Heart left ventricle (tissue), 16 donors: ENCODE data around the gene ANXA2. TPM values are rescaled to one million over a fixed set of nuclear protein-coding genes. Genes with fewer than 3 reads are reported as not detected.

Experiments
- ATAC-seq, 4 donors: fragments of 200-7000 bp; cut with Tn5 transposase; one replicate each; pipeline ENCODE4 v1.9.1; 2020 to 2022; ENCODE audit warnings: moderate library complexity in 4 of 4, mild to moderate bottlenecking in 3 of 4, moderate number of reproducible peaks in 1 of 4
- DNase-seq, 5 donors: peaks; one replicate each; pipeline ENCODE4 v3.0.0-alpha.2; 2020
- H3K27ac ChIP-seq, 12 donors: fragments of 200-600 bp; sonication (generic) in 4 of 12; one replicate each; pipeline versions ENCODE4 v1.5.0 to v1.8.0; 2016 to 2022; ENCODE audit warnings: mild to moderate bottlenecking in 2 of 12
- H3K27me3 ChIP-seq, 9 donors: fragments of 200-600 bp; sonication (generic) in 2 of 9; one replicate each; pipeline versions ENCODE4 v1.5.1 to v1.8.0; 2016 to 2022; ENCODE audit warnings: mild to moderate bottlenecking in 3 of 9
- H3K36me3 ChIP-seq, 9 donors: fragments of 200-600 bp; sonication (generic) in 2 of 9; one replicate each; pipeline versions ENCODE4 v1.5.0 to v1.8.0; 2018 to 2022; ENCODE audit warnings: mild to moderate bottlenecking in 2 of 9
- H3K4me1 ChIP-seq, 12 donors: fragments of 200-600 bp; sonication (generic) in 4 of 12; one replicate each; pipeline versions ENCODE4 v1.5.0 to v1.8.0; 2016 to 2022; ENCODE audit warnings: mild to moderate bottlenecking in 3 of 12
- H3K4me3 ChIP-seq, 12 donors: fragments of 200-600 bp; sonication (generic) in 4 of 12; one replicate each; pipeline versions ENCODE4 v1.5.0 to v1.8.0; 2017 to 2022; ENCODE audit warnings: mild to moderate bottlenecking in 9 of 12, moderate library complexity in 4 of 12
- H3K9me3 ChIP-seq, 12 donors: fragments of 200-600 bp; sonication (generic) in 4 of 12; one replicate each; pipeline versions ENCODE4 v1.5.0 to v1.8.0; 2016 to 2022; ENCODE audit warnings: mild to moderate bottlenecking in 1 of 12
- POLR2A ChIP-seq, 2 donors: fragments of 450-650 bp; IDR thresholded peaks; one replicate each; pipeline ENCODE4 v1.6.1; 2017; ENCODE audit warnings: antibody characterized with exemption in 2 of 2, mild to moderate bottlenecking in 2 of 2, moderate library complexity in 2 of 2
- WGBS, 4 donors: extraction: QIAGEN DNeasy Blood & Tissue Kit in 2 of 4; methylation state at CpG; one replicate each; pipeline versions ENCODE4 v1.1.5 to v1.1.7; 2013 to 2018; 5-methylcytosine and 5-hydroxymethylcytosine counted together
- intact Hi-C, 10 donors: fragments of 100-400 bp; cut with DNase I; formaldehyde crosslinking; loops; one replicate each; pipeline versions ENCODE4 v1.11.1 to v1.14.2; 2022
- polyA plus RNA-seq, 2 donors: library from polyadenylated mRNA; stranded (reverse); fragments of 200-250 nt; gene quantifications; one replicate each; pipeline ENCODE4 v1.2.3, GENCODE V29; 2013
- total RNA-seq, 9 donors: library from RNA; depleted of rRNA in 2 of 9; stranded (reverse); fragments of >200 nt in 2 of 9; fragmentation: NEBNext Ultra II Directional in 3 of 9; extraction: Animal tissue kit (Norgen Biotek cat#: 25700) in 3 of 9; gene quantifications; one replicate each; pipeline versions ENCODE4 v1.1.0 to v1.2.4, GENCODE V29; 2016 to 2023
- TF ChIP-seq, protein P1 (sequence below), 12 donors: fragments of 200-600 bp; sonication (generic) in 4 of 12; IDR thresholded peaks; one replicate each; pipeline versions ENCODE4 v1.5.0 to v1.8.0; 2018 to 2022; ENCODE audit warnings: antibody characterized with exemption in 12 of 12, mild to moderate bottlenecking in 5 of 12
- donor health status: ischemic (EF 13 %, LVEDD 7.1; RV severe dilation, severe dysfunction).
- donor health status: healthy with polysubstance abuse.
- donor health status: DM: no; HTN: yes; CAD: no.
- donor health status: DM: no; HTN: no; CAD: no.
- donor health status: ischemic (EF 25% LVEDD 6.9; RV normal size, moderate dysfunction).
- donor health status: ischemic (EF 25% LVEDD 5.7; RV mildly dilated, moderate dysfunction).
- donor health status: healthy.
- donor health status: DM: yes; HTN: yes; CAD: no.
- donor health status: ischemic (EF 35%, LVEDD 5.7; RV mildly dilated, moderate dysfunction).
- donor health status: nonischemic (EF 11% LVEDD 7.7; RV severe dilation, severe dysfunction).
- donor health status: DM: yes; HTN: yes; CAD: no.
- donor health status: PGD.
- donor health status: ischemic (EF 29% LVEDD 5.4; RV normal size, mild dysfunction).
- donor health status: nonischemic (EF 23%, LVEDD 6.1; RV moderate dilation, normal function).

Gene ANXA2
- total and polyA plus RNA-seq, 11 donors, result 106 to 547 (median 207) TPM

DNA sequence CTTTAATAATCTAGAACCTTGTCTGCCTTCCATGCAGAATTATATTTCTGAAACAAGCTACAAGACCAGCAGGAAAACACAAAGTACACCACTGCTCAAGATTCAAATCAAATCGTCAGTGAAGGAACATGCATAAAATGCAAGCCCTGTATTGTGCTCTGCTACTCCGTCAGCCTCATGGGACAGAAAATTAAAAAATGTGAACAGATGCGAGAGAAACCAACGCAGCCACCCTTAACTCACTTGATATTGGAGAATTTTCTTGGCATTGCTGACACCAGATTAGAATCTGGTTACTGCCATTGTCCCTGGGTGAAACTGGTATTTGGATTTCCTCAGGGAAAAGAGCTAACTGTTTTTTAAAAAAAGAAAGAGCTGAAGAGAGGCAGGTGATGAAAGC lies 23.6 kb downstream of the ANXA2 start:
- Histone ChIP-seq H3K4me1 (peaks cover 4 to 96% (median 74%) of the 10 kb centered on the region in 12 donors), H3K9me3 (no peaks in the 10 kb centered on the region), H3K4me3 (no peak overlapping the region), H3K36me3 (peaks cover 0 to 96% (median 38%) of the 10 kb centered on the region in 9 donors), H3K27ac (peak overlapping the region; percentile 3 to 92 (median 78)), H3K27me3 (no peaks in the 10 kb centered on the region)
- no peak for ATAC-seq
- no peak for TF ChIP-seq POLR2A (IDR thresholded peaks at IDR 0.05)
- intact Hi-C loops, result no loop called here
- 45 to 61% (median 53%) methylated on average over 4 of the region's 4 CpGs for WGBS, 4 donors
- no peak for DNase-seq

DNA sequence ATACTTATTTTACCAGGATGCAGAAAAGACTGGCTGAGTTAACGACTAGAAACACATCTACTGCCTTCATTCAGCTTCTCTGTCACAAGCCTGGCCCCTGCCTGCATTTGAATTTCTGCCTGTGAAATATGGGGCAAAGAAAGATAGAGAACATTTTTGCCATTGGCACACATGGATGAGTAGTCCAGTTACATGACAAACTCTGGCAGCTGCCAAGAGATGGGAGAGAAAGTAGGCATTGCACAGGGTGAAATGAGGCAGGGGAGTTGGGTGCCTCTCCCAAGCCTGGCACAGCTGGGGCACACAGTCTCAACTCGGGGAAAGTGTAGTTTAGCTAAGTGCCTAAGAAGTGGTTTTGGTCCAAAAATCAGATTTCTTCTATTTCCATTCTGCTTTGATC lies 24.0 kb downstream of the ANXA2 start:
- WGBS, 4 donors, result 71 to 79% (median 75%) methylated on average over 2 of the region's 2 CpGs
- TF ChIP-seq POLR2A (IDR thresholded peaks at IDR 0.05), result no peak
- TF ChIP-seq, protein P1, sequence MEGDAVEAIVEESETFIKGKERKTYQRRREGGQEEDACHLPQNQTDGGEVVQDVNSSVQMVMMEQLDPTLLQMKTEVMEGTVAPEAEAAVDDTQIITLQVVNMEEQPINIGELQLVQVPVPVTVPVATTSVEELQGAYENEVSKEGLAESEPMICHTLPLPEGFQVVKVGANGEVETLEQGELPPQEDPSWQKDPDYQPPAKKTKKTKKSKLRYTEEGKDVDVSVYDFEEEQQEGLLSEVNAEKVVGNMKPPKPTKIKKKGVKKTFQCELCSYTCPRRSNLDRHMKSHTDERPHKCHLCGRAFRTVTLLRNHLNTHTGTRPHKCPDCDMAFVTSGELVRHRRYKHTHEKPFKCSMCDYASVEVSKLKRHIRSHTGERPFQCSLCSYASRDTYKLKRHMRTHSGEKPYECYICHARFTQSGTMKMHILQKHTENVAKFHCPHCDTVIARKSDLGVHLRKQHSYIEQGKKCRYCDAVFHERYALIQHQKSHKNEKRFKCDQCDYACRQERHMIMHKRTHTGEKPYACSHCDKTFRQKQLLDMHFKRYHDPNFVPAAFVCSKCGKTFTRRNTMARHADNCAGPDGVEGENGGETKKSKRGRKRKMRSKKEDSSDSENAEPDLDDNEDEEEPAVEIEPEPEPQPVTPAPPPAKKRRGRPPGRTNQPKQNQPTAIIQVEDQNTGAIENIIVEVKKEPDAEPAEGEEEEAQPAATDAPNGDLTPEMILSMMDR (IDR thresholded peaks at IDR 0.05), result no peak
- DNase-seq, result no peak
- Histone ChIP-seq H3K36me3 (peaks cover 0 to 97% (median 38%) of the 10 kb centered on the region in 9 donors), H3K4me1 (peaks cover 4 to 96% (median 75%) of the 10 kb centered on the region in 12 donors), H3K27me3 (no peaks in the 10 kb centered on the region), H3K9me3 (no peaks in the 10 kb centered on the region), H3K27ac (peak overlapping the region in 11 of 12 donors; percentile 66 to 92 (median 80)), H3K4me3 (no peak overlapping the region)
- no peak for ATAC-seq
- intact Hi-C loops, result no loop called here

DNA sequence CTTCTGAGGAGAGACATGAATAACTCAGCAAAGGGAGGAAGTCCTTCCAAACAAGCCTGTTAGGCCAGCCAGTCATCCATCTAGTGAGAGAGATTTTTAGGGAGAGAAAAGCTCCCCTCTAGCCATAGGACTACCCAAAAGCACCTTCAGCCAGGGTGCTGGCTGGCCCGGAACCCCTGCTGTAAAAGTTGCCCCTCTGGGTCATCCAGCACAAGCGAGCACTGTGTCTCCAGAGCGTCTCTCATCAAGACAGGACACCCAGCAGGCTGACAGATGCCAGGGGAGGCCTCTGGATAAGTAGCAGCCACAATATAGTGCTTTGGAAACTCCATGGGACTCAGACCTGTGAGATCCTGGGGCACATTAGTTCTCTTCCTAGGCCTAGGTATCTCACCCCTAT lies 24.5 kb downstream of the ANXA2 start:
- 83 to 94% (median 91%) methylated on average over 3 of the region's 3 CpGs for WGBS, 4 donors
- no peak overlapping the region for H3K4me3 ChIP-seq
- DNase-seq (no peak), ATAC-seq (no peak)
- H3K27me3 ChIP-seq, result no peaks in the 10 kb centered on the region
- H3K4me1 ChIP-seq, result peaks cover 4 to 94% (median 75%) of the 10 kb centered on the region in 12 donors
- intact Hi-C loops, result no loop called here
- H3K36me3 ChIP-seq, result peaks cover 0 to 97% (median 39%) of the 10 kb centered on the region in 9 donors
- H3K9me3 ChIP-seq, result no peaks in the 10 kb centered on the region
- peak overlapping the region; percentile 66 to 92 (median 80) for H3K27ac ChIP-seq
- TF ChIP-seq, protein P1 (IDR thresholded peaks at IDR 0.05), result no peak
- TF ChIP-seq POLR2A (IDR thresholded peaks at IDR 0.05), result no peak

DNA sequence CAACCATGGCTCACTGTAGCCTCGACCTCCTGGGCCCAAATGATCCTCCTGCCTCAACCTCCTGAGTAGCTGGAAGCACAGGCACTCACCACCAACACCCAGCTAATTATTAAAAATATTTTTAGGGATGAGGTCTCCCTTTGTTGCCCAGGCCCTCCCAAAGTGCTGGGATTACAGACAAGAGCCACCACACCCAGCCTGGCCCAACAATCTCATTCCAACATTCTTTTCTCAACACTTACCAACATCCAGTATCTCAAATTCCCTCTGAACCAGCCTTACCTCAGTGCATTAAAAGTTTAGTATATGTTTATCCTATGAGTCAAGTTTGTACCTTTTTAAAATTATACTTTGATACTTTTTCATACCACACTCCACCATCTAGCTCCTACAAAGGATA lies 25.0 kb downstream of the ANXA2 start:
- Histone ChIP-seq H3K4me3 (no peak overlapping the region), H3K27ac (peak overlapping the region; percentile 73 to 92 (median 80)), H3K27me3 (no peaks in the 10 kb centered on the region), H3K4me1 (peaks cover 4 to 90% (median 73%) of the 10 kb centered on the region in 12 donors), H3K9me3 (no peaks in the 10 kb centered on the region), H3K36me3 (peaks cover 0 to 94% (median 38%) of the 10 kb centered on the region in 9 donors)
- WGBS, 4 donors, result 86 to 95% (median 90%) methylated on average over 1 of the region's 1 CpG
- intact Hi-C loops, result no loop called here
- ATAC-seq, result no peak
- no peak for DNase-seq
- no peak for TF ChIP-seq POLR2A (IDR thresholded peaks at IDR 0.05)
- TF ChIP-seq, protein P1 (IDR thresholded peaks at IDR 0.05), result no peak

DNA sequence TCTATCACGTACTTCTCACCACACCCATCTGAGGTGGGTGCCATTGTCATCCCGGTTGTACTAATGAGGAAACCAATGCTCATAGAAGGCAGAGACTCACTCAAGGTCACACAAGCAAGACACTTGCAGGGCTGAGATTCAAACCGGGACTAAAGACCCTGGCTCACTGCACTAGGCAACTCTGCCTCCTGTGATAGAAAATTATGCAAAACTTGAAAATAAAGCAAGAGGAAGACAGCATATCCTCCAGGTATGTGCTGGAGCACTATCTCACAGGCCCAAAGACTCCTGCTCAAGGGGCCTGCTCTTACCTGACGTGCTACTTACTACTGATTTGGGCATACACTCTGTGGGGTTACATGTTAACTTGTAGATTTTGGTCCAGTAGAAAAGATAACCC lies 25.6 kb downstream of the ANXA2 start:
- peak overlapping the region; percentile 73 to 92 (median 80) for H3K27ac ChIP-seq
- peaks cover 4 to 87% (median 72%) of the 10 kb centered on the region in 12 donors for H3K4me1 ChIP-seq
- no peaks in the 10 kb centered on the region for H3K27me3 ChIP-seq
- no peak for DNase-seq
- H3K4me3 ChIP-seq, result no peak overlapping the region
- TF ChIP-seq, protein P1 (IDR thresholded peaks at IDR 0.05), result no peak
- no peak for TF ChIP-seq POLR2A (IDR thresholded peaks at IDR 0.05)
- 80 to 81% (median 80%) methylated on average over 4 of the region's 4 CpGs for WGBS, 4 donors
- no peak for ATAC-seq
- H3K36me3 ChIP-seq, result peaks cover 0 to 89% (median 34%) of the 10 kb centered on the region in 9 donors
- intact Hi-C loops, result no loop called here
- H3K9me3 ChIP-seq, result no peaks in the 10 kb centered on the region
